Measurements from ENCODE around the gene ME1.

ME1 gene

DNA sequence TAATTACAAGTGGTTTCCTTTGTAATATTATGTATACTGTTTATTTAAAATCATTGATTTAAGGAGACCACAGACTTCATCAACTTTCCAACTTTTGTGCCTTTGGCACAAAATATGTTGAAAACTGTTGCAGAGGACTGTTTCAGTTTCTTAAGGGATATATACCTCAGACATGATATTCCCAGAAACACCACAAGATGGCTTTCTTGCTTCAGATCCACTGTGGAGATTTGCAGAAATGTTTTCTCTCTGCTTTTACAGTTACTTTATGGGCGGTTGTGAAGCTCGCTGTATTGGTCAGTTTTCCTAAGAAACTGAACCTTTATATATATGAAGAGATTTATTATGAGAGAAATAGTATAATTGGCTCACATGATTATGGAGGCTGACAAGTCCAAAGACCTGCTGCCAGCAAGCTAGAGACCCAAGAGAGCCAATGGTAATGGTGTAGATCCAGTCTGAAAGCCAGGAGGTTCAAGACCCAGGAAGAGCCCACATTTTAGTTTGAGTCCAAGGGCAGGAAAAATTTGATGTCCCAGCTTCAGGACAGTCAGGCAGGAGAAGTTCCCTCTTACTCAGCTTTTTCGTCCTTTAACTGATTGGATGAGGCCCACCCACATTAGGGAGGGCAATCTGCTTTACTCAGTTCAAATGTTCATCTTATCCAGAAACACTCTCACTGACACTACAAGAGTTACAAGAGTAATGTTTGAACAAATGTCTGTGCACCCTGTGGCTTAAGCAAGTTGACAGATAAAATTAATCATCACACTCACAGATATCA, 12.8 kb downstream of the ME1 start:
- DNase-seq (ENCODE audit: low read depth): peak; percentile 90
- no peak overlapping the region for H3K4me3 ChIP-seq (ENCODE audit: low read depth, low read length)
- TF ChIP-seq, protein P1, sequence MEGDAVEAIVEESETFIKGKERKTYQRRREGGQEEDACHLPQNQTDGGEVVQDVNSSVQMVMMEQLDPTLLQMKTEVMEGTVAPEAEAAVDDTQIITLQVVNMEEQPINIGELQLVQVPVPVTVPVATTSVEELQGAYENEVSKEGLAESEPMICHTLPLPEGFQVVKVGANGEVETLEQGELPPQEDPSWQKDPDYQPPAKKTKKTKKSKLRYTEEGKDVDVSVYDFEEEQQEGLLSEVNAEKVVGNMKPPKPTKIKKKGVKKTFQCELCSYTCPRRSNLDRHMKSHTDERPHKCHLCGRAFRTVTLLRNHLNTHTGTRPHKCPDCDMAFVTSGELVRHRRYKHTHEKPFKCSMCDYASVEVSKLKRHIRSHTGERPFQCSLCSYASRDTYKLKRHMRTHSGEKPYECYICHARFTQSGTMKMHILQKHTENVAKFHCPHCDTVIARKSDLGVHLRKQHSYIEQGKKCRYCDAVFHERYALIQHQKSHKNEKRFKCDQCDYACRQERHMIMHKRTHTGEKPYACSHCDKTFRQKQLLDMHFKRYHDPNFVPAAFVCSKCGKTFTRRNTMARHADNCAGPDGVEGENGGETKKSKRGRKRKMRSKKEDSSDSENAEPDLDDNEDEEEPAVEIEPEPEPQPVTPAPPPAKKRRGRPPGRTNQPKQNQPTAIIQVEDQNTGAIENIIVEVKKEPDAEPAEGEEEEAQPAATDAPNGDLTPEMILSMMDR (conservative IDR thresholded peaks at IDR 0.05; ENCODE audit: low read depth, low read length): peak; percentile 73

DNA sequence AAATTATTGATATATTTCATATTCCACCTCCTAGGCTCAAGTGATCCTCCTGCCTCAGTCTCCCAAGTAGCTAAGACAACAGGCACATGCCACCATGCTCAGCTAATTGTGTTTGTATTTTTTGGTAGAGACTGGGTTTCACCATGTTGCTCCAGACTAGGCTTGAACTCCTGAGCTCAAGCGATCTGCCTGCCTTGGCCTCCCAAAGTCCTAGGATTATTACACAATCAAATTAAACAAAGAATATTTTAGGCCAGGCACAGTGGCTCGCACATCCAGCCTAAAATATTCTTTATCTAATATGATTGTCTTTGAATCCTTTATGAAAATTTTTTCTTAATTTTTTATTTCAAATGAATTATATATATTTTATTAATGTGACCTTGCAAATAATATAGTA, 17.8 kb downstream of the ME1 start:
- DNase-seq (ENCODE audit: low read depth): no peak
- H3K4me3 ChIP-seq (ENCODE audit: low read depth, low read length): no peak overlapping the region
- TF ChIP-seq, protein P1 (conservative IDR thresholded peaks at IDR 0.05; ENCODE audit: low read depth, low read length): no peak

DNA sequence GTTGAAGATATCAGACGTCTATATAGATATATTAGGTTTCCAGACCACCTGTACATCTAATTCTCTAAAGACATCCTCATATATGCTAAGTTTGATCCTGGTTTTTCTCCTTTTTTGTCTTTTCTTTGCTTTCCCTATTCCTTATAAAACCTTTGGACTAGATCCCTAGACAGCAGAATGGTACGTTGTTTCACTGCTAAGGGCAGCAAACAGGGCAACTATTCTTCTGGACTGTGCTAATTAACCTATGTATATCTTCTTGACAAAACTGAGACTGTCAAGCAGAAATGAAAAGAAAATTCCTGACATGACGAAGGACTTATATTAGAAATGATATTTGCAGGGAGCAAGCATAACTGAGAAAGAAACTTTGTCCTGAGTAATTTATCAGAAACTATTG, 19.1 kb downstream of the ME1 start:
- DNase-seq (ENCODE audit: low read depth): no peak
- TF ChIP-seq, protein P1 (conservative IDR thresholded peaks at IDR 0.05; ENCODE audit: low read depth, low read length): no peak
- no peak overlapping the region for H3K4me3 ChIP-seq (ENCODE audit: low read depth, low read length)

DNA sequence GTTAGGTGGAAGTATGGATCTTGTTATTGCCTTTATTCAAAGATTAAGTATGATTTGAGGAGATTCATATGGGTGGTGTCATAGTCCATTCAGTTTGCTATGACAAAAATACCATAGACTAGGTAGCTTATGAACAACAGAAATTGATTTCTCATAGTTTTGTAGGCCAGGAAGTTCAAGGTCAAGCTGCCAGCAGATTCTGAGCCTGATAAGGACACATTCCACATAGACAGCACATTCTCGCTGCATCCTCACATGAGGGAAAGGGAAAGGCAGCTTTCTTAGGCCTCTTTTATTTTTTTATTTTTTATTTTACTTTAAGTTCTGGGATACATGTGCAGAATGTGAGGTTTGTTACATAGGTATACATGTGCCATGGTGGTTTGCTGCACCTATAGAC, 27.7 kb downstream of the ME1 start:
- TF ChIP-seq, protein P1 (conservative IDR thresholded peaks at IDR 0.05; ENCODE audit: low read depth, low read length): no peak
- H3K4me3 ChIP-seq (ENCODE audit: low read depth, low read length): no peak overlapping the region
- peak; percentile 23 for DNase-seq (ENCODE audit: low read depth)

DNA sequence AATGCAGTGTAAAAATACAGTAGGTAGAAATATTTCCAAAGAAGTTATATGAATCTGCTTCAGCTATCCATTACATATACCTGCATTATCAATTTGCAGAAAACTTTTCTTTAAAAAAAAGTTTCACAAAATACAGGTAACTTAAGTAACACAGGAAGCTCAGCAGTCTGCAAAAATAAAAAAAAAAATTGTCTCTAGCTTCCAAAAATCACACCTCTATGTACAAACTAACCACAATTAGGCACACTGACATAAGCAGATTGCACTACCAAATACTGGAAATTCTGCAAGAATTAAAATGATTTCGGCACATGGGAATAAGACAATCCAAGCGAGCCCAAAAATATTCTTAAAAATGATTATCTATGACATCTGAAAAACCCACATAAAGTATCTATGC, 41.2 kb downstream of the ME1 start:
- TF ChIP-seq, protein P1 (conservative IDR thresholded peaks at IDR 0.05; ENCODE audit: low read depth, low read length): no peak
- H3K4me3 ChIP-seq (ENCODE audit: low read depth, low read length): no peak overlapping the region
- DNase-seq (ENCODE audit: low read depth): no peak

DNA sequence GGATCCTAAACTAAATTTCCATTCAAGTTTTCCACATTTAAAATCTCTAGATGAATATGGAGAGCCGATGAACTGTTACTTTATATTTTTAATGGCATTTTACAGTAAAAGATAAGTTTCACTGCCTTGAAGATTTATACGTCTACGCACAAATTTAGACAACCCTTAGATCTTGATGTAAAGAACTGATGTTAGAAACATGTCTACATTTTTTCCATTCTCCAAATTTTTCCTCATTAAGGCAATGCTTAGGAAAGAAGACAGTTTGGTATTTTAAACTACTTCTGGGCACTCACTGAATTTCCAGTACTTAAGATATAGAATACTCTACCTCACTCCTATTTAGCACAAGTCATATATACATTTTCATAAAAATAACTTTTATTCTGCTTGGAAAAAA, 45.4 kb downstream of the ME1 start:
- H3K4me3 ChIP-seq (ENCODE audit: low read depth, low read length): no peak overlapping the region
- TF ChIP-seq, protein P1 (conservative IDR thresholded peaks at IDR 0.05; ENCODE audit: low read depth, low read length): no peak
- no peak for DNase-seq (ENCODE audit: low read depth)

DNA sequence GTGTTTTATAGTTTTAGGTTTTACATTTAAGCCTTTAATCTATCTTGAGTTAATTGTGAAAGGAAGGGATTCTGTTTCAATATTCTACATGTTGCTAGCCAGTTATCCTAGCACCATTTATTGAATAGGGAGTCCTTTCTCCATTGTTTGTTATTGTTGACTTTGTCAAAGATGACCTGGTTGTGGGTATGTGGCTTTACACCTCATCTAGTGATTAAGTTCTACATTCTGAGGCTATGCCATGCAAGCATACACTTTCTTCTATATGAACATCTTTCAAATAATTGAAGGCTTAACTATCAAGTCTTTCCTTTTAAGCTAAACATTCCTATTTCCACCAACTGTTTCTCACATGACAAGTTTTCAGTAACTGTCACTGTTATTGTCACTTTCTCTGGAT, 46.1 kb downstream of the ME1 start:
- H3K4me3 ChIP-seq (ENCODE audit: low read depth, low read length): no peak overlapping the region
- TF ChIP-seq, protein P1 (conservative IDR thresholded peaks at IDR 0.05; ENCODE audit: low read depth, low read length): no peak
- no peak for DNase-seq (ENCODE audit: low read depth)

Data from choroid plexus epithelial cell (primary cell).